Measurements from ENCODE around the gene NKD1.

Gene NKD1

GRCh38 chr16:50596762-50597450, 48.7 kb downstream of the NKD1 start:
- TF ChIP-seq CTCF (IDR thresholded peaks at IDR 0.05; ENCODE audit: control insufficient read depth, insufficient read depth, low read depth, low read length, missing control alignments): no peak
- DNase-seq (ENCODE audit: low read depth): no peak
- H3K4me3 ChIP-seq (ENCODE audit: control insufficient read depth, low read depth, low read length): no peak overlapping the region

- no peak for DNase-seq (ENCODE audit: low read depth)
- no peak overlapping the region for H3K4me3 ChIP-seq (ENCODE audit: control insufficient read depth, low read depth, low read length)
- no peak for TF ChIP-seq CTCF (IDR thresholded peaks at IDR 0.05; ENCODE audit: control insufficient read depth, insufficient read depth, low read depth, low read length, missing control alignments)
Observed at GRCh38 chr16:50597563-50598255, 49.5 kb downstream of the NKD1 start.

GRCh38 chr16:50598256-50598894, 50.2 kb downstream of the NKD1 start:
- DNase-seq (ENCODE audit: low read depth): no peak
- no peak for TF ChIP-seq CTCF (IDR thresholded peaks at IDR 0.05; ENCODE audit: control insufficient read depth, insufficient read depth, low read depth, low read length, missing control alignments)
- no peak overlapping the region for H3K4me3 ChIP-seq (ENCODE audit: control insufficient read depth, low read depth, low read length)

GRCh38 chr16:50598936-50599361, 50.8 kb downstream of the NKD1 start:
- DNase-seq (ENCODE audit: low read depth): no peak
- H3K4me3 ChIP-seq (ENCODE audit: control insufficient read depth, low read depth, low read length): no peak overlapping the region
- no peak for TF ChIP-seq CTCF (IDR thresholded peaks at IDR 0.05; ENCODE audit: control insufficient read depth, insufficient read depth, low read depth, low read length, missing control alignments)

GRCh38 chr16:50599494-50599893, 51.3 kb downstream of the NKD1 start:
- TF ChIP-seq CTCF (IDR thresholded peaks at IDR 0.05; ENCODE audit: control insufficient read depth, insufficient read depth, low read depth, low read length, missing control alignments): no peak

GRCh38 chr16:50600582-50601283, 52.5 kb downstream of the NKD1 start:
- H3K4me3 ChIP-seq (ENCODE audit: control insufficient read depth, low read depth, low read length): no peak overlapping the region
- DNase-seq (ENCODE audit: low read depth): no peak
- no peak for TF ChIP-seq CTCF (IDR thresholded peaks at IDR 0.05; ENCODE audit: control insufficient read depth, insufficient read depth, low read depth, low read length, missing control alignments)

More at GRCh38 chr16:50599494-50599893, 51.3 kb downstream of the NKD1 start:
- no peak overlapping the region for H3K4me3 ChIP-seq (ENCODE audit: control insufficient read depth, low read depth, low read length)
- DNase-seq (ENCODE audit: low read depth): no peak

All from AG09309 (cell line).